Caki2 (cell line): Measurements from ENCODE around the gene CMSS1. TPM values are rescaled to one million over a fixed set of nuclear protein-coding genes. Genes with fewer than 3 reads are reported as not detected.
A peak's percentile ranks its signal among the peaks of the same experiment; 100 is the strongest.

Experiments used
- DNase-seq: peaks from one replicate; pipeline ENCODE4 v3.0.0-alpha.2; 2015; ENCODE audit warnings: low read depth
- in situ Hi-C: cut with HindIII; loops from 2 replicates; pipeline ENCODE4 v1.10.0; 2016; ENCODE audit warnings: low sequenced_read_pairs, low pct_unique_long_range_greater_than_20kb, mixed read lengths
- total RNA-seq: library from RNA; depleted of rRNA; stranded (reverse); fragments of >200 nt; shearing (Covaris generic); gene quantifications from 2 replicates; pipeline ENCODE4 v1.2.3, GENCODE V29; 2014; ENCODE audit warnings: low replicate concordance; rRNA removed

Gene CMSS1
- total RNA-seq: 36.5 and 49.1 TPM in 2 replicates

DNA sequence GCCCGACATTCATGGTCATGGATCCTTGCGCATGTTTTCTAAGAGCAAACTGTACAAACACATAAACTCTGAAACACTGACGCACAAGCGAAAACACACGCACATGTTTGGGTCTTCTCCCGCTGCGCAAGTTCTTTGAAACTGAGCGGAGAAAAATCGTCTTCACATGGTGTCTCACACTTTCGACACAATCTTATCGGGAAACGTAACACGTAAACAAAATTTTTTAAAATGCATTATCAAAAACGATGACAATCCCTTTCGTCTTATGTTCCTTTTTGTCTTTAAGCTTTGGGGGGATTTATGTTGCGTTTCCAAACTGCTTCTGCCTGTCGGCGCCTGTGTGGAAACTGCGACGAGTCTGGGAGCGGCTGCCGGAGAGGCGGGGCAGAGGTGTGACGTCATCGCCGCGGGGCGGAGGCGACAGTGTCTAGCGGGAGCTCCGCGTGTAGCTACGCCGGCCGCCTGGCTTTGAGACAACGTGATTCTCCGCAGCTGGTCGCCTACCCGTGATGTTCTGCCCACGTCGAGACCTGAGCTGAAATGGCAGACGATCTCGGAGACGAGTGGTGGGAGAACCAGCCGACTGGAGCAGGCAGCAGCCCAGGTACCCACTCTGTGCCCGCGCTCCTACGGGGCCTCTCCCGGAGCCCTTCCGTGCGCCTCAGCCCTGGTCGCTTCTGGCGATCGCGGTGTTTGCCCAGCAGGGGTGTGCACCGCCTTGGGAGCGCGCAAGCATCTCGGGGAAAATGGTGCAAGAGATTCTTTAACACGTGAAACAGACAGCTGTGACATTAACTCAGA is at the start of gene CMSS1:
Gene CMSS1 (plus strand): TSS at position 426 of the 804 bp plus-strand sequence.
- in situ Hi-C loops: no loop called here
- DNase-seq: peak; percentile 89

GRCh38 chr3:99768126-99768525 is 49.5 kb upstream of the CMSS1 start:
- in situ Hi-C loops: no loop called here
- DNase-seq: no peak

- DNase-seq: no peak
- in situ Hi-C loops: no loop called here
These were observed 48.7 kb upstream of the CMSS1 start for GRCh38 chr3:99768808-99769501.

- in situ Hi-C loops: no loop called here
- DNase-seq: no peak
These were observed 45.5 kb upstream of the CMSS1 start for GRCh38 chr3:99772171-99772570.

GRCh38 chr3:99772671-99773070 is 45.0 kb upstream of the CMSS1 start:
- DNase-seq: no peak
- in situ Hi-C loops: no loop called here

GRCh38 chr3:99774467-99774866 is 43.2 kb upstream of the CMSS1 start:
- DNase-seq: peak; percentile 16
- in situ Hi-C loops: no loop called here

GRCh38 chr3:99776516-99777209 is 41.0 kb upstream of the CMSS1 start:
- no peak for DNase-seq
- in situ Hi-C loops: no loop called here

DNA sequence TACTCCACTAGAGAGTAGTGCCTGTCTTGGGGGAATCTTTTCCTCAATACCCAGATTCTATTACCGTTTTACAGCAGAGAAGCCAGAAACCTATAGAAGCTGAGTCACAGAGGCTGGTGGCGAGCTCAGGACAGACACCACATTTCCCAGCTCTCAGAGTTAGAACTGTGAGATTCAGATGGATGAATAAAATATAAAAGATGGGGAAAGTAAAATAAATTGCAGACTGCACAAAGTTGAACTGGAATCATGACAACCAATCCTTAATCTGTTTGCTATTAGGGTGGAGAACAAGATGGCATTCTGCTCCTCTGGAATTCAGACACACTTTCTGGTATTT is 40.5 kb upstream of the CMSS1 start:
- in situ Hi-C loops: no loop called here
- DNase-seq: no peak

- in situ Hi-C loops: no loop called here
- DNase-seq: no peak
These were observed 40.0 kb upstream of the CMSS1 start for GRCh38 chr3:99777708-99778107.

DNA sequence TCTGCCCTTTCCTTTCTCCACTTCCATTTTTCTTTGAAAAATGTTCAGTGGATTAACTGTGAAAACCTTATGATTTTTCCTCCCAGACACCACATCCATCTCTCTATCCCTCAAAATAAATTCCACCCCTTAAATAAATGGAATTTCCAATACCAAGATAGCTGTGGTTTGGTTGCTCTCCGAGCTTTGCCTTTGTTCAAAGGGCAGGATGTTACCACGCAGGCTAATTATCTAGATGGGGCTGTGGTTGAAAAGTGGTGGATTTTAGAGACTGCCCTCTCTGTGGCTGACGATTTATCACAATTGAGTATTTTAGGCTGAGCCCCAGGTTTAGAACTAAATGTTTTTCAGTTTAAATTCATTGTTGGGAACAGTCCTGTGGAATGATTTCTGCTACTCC is 36.9 kb upstream of the CMSS1 start:
- no peak for DNase-seq
- in situ Hi-C loops: no loop called here

DNA sequence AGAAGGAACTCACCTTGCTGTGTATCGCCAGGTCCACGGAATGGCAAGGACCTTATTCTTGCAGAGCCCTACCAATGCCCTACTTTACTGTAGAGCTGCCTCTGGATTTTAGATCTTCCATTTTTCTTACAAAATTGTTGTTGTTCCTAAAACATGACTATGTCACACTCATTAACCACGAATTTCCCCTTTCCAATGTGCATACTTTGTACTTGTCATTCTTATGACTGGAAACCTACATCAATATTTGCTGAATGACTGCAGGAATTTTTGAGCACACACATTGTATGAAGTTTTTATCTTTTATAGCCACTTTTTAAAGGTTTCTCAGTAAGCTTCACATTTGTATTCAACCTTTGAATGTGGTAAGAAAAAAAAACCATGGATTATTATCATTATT is 35.9 kb upstream of the CMSS1 start:
- in situ Hi-C loops: no loop called here
- DNase-seq: no peak

DNA sequence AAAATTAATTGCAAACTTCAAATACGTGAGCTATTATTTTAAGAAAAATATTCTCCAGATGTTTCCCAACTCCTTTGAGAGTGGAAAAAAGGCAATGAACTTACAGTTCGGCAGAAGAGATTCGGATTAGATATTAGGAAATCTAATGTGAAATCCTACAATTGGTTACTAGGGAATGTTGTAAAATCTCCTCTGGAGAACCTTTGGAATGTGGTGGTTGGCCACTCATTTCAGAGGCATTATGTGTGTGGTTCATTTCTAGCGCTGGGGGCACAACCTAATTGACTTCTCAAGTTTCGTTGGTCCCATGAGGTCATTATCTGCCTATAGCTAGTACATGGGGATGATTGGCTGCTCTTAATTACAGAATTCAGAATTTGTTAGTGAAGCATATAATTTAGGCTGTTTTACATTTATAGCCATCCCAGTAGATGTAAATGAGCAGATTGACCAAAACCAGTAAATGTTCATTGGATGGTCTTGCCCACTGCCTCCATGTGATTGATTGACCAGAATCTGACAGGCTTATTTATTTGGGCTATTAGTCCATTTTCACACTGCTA is 34.6 kb upstream of the CMSS1 start:
- in situ Hi-C loops: no loop called here
- DNase-seq: peak; percentile 57

DNA sequence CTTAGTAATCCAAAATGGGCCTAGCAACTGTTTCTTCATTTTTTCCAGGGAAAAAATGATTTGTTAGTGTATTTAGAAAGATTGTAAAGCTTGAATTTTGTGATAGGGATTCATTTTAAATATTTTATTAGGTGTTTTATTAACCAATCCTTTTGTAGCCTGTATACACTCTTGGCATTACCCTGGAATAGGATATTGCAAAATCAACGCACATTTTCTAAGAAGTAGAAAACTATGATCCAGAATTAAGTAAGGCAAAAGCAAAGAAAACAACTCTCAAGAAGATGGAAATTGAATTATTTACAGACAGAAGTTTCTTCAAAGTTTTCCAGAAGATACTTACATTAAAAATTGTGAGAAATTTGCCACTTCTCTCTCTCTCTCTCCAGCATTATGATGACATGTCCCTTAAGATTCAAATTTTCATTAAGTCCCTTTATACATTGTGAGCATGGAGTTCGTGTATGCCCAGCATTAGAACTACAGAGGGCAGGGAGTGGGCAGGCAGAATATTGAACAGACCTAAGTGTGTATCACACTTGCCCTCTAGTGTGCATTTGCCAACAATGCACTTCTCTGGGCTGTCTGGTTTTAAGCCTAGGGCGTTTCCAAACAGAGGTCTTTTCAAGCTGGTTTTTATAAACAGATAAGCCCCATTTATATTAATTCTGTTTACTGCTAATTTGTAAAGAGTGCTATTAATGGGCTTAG is 28.5 kb upstream of the CMSS1 start:
- in situ Hi-C loops: no loop called here
- peak; percentile 25 for DNase-seq

DNA sequence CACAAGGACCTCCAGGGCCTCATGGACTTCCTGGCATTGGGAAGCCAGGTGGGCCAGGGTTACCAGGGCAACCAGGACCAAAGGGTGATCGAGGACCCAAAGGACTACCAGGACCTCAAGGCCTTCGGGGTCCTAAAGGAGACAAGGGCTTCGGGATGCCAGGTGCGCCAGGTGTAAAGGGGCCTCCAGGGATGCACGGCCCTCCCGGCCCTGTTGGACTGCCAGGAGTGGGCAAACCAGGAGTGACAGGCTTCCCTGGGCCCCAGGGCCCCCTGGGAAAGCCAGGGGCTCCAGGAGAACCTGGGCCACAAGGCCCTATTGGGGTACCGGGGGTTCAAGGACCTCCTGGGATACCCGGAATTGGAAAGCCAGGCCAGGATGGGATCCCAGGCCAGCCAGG is 23.2 kb upstream of the CMSS1 start:
- in situ Hi-C loops: no loop called here

DNA sequence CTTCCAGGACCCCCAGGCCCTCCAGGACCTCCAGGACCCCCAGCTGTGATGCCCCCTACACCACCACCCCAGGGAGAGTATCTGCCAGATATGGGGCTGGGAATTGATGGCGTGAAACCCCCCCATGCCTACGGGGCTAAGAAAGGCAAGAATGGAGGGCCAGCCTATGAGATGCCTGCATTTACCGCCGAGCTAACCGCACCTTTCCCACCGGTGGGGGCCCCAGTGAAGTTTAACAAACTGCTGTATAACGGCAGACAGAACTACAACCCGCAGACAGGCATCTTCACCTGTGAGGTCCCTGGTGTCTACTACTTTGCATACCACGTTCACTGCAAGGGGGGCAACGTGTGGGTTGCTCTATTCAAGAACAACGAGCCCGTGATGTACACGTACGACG is 22.1 kb upstream of the CMSS1 start:
- DNase-seq: no peak
- in situ Hi-C loops: no loop called here

More for the DNA sequence above, 23.2 kb upstream of the CMSS1 start:
- DNase-seq: no peak

DNA sequence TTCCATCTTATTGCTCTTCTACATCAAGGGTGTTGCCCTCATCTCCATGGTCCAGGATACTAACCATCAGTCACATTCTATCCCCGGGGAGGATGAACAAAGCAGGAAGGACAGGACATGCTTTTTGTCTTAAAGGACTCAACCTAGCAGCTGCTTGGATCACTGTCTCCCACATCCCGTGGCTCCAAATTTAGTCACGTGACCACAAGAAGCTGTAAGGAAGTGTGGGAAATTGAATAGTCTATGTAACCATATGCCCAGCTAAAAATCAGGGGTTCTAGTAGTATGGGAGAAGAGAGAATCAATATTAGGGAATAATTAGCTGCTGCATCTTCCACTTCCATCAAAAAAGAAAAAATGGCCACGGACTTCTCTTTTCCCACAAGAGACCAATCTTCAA is 18.2 kb upstream of the CMSS1 start:
- no peak for DNase-seq
- in situ Hi-C loops: no loop called here

DNA sequence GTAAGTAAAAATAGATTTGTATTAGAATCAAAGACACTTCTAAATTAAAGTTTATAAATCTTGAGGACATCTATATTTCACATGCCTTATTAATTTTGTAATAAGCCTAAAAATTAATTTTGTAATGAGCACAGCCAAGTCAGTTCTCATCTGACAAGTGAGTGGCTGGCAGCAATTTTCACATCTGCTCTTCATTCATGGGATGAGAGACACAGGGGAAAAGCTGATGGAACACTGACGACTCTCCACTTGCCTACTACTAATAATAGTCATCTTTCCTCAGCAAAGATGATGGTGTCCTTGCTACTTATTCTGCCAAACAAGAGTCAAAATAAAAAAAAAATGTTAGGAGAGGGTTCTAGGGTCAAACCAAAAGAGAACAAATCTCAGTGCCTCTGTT is 14.4 kb upstream of the CMSS1 start:
- no peak for DNase-seq
- in situ Hi-C loops: no loop called here

DNA sequence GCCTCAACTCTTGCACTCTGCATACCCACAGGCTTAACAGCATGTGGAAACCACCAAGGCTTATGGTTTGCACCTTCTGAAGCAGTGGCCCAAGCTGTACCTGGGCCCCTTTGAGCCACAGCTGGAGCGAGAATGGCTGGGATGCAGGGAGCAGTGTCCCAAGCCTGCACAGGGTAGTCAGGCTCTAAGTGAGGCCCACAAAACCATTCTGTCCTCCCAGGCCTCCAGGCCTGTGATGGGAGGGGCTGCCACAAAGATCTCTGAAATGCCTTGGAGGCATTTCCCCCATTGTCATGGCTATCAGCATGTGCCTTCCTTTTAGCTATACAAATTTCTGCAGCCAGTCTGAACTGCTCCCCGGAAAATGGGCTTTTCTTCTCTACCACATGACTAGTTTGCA is 12.5 kb upstream of the CMSS1 start:
- in situ Hi-C loops: no loop called here

More for the DNA sequence above, 12.5 kb upstream of the CMSS1 start:
- DNase-seq: no peak
